Sigmoid colon (tissue), 4 donors: Measurements from ENCODE around the gene PHF8.

Experiments used
- CTCF ChIP-seq, 4 experiments: fragments of 450-650 bp in 3 of 4; fragments of 200-600 bp in 1 of 4; IDR thresholded peaks; one replicate each; pipeline ENCODE4 v1.5.1; 2016 to 2019; ENCODE audit warnings: antibody characterized with exemption in 4 of 4, mild to moderate bottlenecking in 3 of 4, moderate library complexity in 2 of 4
- EP300 ChIP-seq, 4 donors: sonication (generic); formaldehyde crosslinking; IDR thresholded peaks; one replicate each; pipeline ENCODE4 v1.6.1; 2017; ENCODE audit warnings: antibody characterized with exemption in 4 of 4
- POLR2A ChIP-seq, 2 donors: fragments of 450-650 bp; IDR thresholded peaks; one replicate each; pipeline ENCODE4 v1.6.1; 2016; ENCODE audit warnings: antibody characterized with exemption in 2 of 2, mild to moderate bottlenecking in 2 of 2, moderate library complexity in 2 of 2
- POLR2AphosphoS5 ChIP-seq, 4 donors: sonication (generic); formaldehyde crosslinking; IDR thresholded peaks; one replicate each; pipeline ENCODE4 v1.6.1; 2017; ENCODE audit warnings: antibody characterized with exemption in 4 of 4

GRCh38 chrX:53974529-53974928 is 69.7 kb downstream of the PHF8 start:
- TF ChIP-seq CTCF (IDR thresholded peaks at IDR 0.05): no peak
- no peak for TF ChIP-seq EP300 (IDR thresholded peaks at IDR 0.05)
- TF ChIP-seq POLR2AphosphoS5 (IDR thresholded peaks at IDR 0.05): no peak
- no peak for TF ChIP-seq POLR2A (IDR thresholded peaks at IDR 0.05)
